NCI-H1694 treated with DMSO at 0.1 percent for 48 hours (cell line): ENCODE measurements around the gene SPATC1L.

Experiments used
- DNase-seq: peaks from one replicate; lab custom pipeline; 2025; lab: John Stamatoyannopoulos, UW

Gene SPATC1L

GRCh38 chr21:46130831-46131587 is 53.2 kb downstream of the SPATC1L start:
- no peak for DNase-seq

- no peak for DNase-seq
Observed at GRCh38 chr21:46129846-46130651, 54.2 kb downstream of the SPATC1L start.

GRCh38 chr21:46128933-46129571 is 55.2 kb downstream of the SPATC1L start:
- no peak for DNase-seq

- no peak for DNase-seq
Observed at GRCh38 chr21:46128106-46128932, 55.9 kb downstream of the SPATC1L start.

- no peak for DNase-seq
Observed at GRCh38 chr21:46127239-46128105, 56.8 kb downstream of the SPATC1L start.

GRCh38 chr21:46126309-46127238 is 57.7 kb downstream of the SPATC1L start:
- no peak for DNase-seq

- DNase-seq = no peak
Observed at GRCh38 chr21:46125846-46126301, 58.4 kb downstream of the SPATC1L start.

GRCh38 chr21:46124926-46125845 is 59.1 kb downstream of the SPATC1L start:
- no peak for DNase-seq

GRCh38 chr21:46124083-46124925 is 60.0 kb downstream of the SPATC1L start:
- DNase-seq = no peak

GRCh38 chr21:46122758-46123683 is 61.2 kb downstream of the SPATC1L start:
- DNase-seq = no peak

GRCh38 chr21:46122237-46122671 is 62.0 kb downstream of the SPATC1L start:
- no peak for DNase-seq

- no peak for DNase-seq
Observed at GRCh38 chr21:46121286-46122221, 62.7 kb downstream of the SPATC1L start.

- DNase-seq = no peak
Observed at GRCh38 chr21:46120301-46121285, 63.7 kb downstream of the SPATC1L start.

- no peak for DNase-seq
Observed at GRCh38 chr21:46119637-46120271, 64.5 kb downstream of the SPATC1L start.
